ENCODE data around the gene CPN2. TPM values are rescaled to one million over a fixed set of nuclear protein-coding genes. Genes with fewer than 3 reads are reported as not detected.

The CPN2 gene
- total RNA-seq, 1 donor from 2014 or later, result 2.4 TPM

DNA sequence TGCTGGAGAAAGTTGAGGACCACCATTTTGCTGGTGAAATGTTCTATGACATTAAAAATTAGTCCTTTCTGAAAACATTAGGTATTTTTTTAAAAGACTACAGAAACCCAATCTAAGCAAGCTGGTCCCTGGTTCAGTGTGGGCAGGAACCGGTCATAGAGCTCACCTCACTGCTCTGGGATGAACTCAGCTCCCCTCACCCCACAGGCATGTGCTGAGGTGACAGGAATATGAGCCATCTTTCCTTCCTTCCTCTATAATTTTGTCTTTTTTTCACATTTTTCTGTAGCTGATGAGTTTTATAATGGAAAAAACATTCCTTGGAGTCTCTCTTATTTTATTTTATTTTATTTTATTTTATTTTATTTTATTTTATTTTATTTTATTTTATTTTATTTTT, 26.6 kb upstream of the CPN2 start:
- DNase-seq, result no peak
- H3K27me3 ChIP-seq (ENCODE audit: low read depth), result peaks cover 76% of the 10 kb centered on the region

DNA sequence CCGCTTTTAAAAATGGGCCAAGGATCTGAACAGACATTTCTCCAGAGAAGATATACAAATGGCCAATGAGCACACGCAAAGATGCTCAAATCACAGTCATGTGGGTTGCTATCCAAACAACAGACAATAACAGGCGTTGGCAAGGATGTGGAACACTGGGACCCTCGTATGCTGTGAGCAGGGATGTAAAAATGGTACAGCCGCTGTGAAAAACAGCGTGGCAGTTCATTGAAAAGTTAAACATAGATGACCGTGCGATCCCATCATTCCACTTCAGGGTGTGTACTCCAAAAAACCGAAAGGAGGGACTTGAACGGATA, 25.1 kb upstream of the CPN2 start:
- H3K4me1 ChIP-seq, result no peaks in the 10 kb centered on the region
- H3K9me3 ChIP-seq (replicated peaks), result no peaks in the 10 kb centered on the region
- no peaks in the 10 kb centered on the region for H3K36me3 ChIP-seq
- DNase-seq, result no peak
- TF ChIP-seq CTCF (IDR thresholded peaks at IDR 0.05; ENCODE audit: borderline replicate concordance), result no peak
- intact Hi-C loops (cut with micrococcal nuclease), result no loop called here
- peaks cover 78% of the 10 kb centered on the region for H3K27me3 ChIP-seq (ENCODE audit: low read depth)
- no peak overlapping the region for H3K4me3 ChIP-seq
- no peak overlapping the region for H3K27ac ChIP-seq (replicated peaks)

More for the DNA sequence above, 26.6 kb upstream of the CPN2 start:
- Histone ChIP-seq H3K27ac (replicated peaks) (no peak overlapping the region), H3K36me3 (no peaks in the 10 kb centered on the region), H3K4me3 (no peak overlapping the region), H3K4me1 (no peaks in the 10 kb centered on the region), H3K9me3 (replicated peaks) (no peaks in the 10 kb centered on the region)
- no peak for TF ChIP-seq CTCF (IDR thresholded peaks at IDR 0.05; ENCODE audit: borderline replicate concordance)
- intact Hi-C loops (cut with micrococcal nuclease), result no loop called here

GRCh38 chr3:194375473-194376240, 24.5 kb upstream of the CPN2 start:
- intact Hi-C loops (cut with micrococcal nuclease), result no loop called here
- H3K4me3 ChIP-seq, result no peak overlapping the region
- no peak for TF ChIP-seq CTCF (IDR thresholded peaks at IDR 0.05; ENCODE audit: borderline replicate concordance)
- H3K4me1 ChIP-seq, result no peaks in the 10 kb centered on the region
- peaks cover 78% of the 10 kb centered on the region for H3K27me3 ChIP-seq (ENCODE audit: low read depth)
- no peak for DNase-seq
- no peak overlapping the region for H3K27ac ChIP-seq (replicated peaks)
- no peaks in the 10 kb centered on the region for H3K9me3 ChIP-seq (replicated peaks)
- no peaks in the 10 kb centered on the region for H3K36me3 ChIP-seq

GRCh38 chr3:194374935-194375334, 23.8 kb upstream of the CPN2 start:
- Histone ChIP-seq H3K36me3 (no peaks in the 10 kb centered on the region), H3K27me3 (ENCODE audit: low read depth) (peaks cover 78% of the 10 kb centered on the region), H3K9me3 (replicated peaks) (no peaks in the 10 kb centered on the region), H3K4me1 (peaks cover under 1% of the 10 kb centered on the region), H3K27ac (replicated peaks) (no peak overlapping the region), H3K4me3 (no peak overlapping the region)
- TF ChIP-seq CTCF (IDR thresholded peaks at IDR 0.05; ENCODE audit: borderline replicate concordance), result no peak
- intact Hi-C loops (cut with micrococcal nuclease), result no loop called here
- no peak for DNase-seq

DNA sequence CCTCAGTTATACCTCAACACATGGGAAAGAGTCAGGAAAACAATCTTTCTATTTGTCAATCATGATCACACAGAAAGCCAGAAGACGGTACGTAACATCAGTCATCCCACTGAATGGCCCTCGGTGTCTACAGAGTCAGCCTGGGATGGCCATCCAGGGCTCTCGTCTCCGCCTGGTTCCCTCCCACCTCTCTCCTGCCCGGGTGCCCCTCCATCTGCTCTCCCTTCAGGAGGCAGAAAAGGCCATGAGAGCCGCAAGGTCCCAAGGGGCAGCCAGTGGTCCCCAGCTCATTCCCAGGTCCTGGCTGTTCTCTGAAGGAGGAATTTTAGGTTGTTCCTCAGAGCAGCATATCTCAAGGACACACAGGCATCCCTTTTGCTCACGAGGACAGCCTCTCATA, 22.8 kb upstream of the CPN2 start:
- TF ChIP-seq CTCF (IDR thresholded peaks at IDR 0.05; ENCODE audit: borderline replicate concordance), result no peak
- Histone ChIP-seq H3K27ac (replicated peaks) (no peak overlapping the region), H3K36me3 (no peaks in the 10 kb centered on the region), H3K27me3 (ENCODE audit: low read depth) (peaks cover 78% of the 10 kb centered on the region), H3K9me3 (replicated peaks) (no peaks in the 10 kb centered on the region), H3K4me3 (no peak overlapping the region), H3K4me1 (peaks cover 4% of the 10 kb centered on the region)
- intact Hi-C loops (cut with micrococcal nuclease), result no loop called here
- DNase-seq, result no peak

Data from left ventricle myocardium inferior (tissue), 1 donor.